H1 (cell line): ENCODE results near the gene SPSB1. TPM values are rescaled to one million over a fixed set of nuclear protein-coding genes. Genes with fewer than 3 reads are reported as not detected.

Experiments used
- CTCF ChIA-PET: fragments of 300-600 bp; sonication (Branson Sonifier 250); formaldehyde crosslinking; loops from one replicate; lab custom pipeline; 2021; ENCODE audit not compliant: partially characterized antibody; lab: Charles Lee
- POLR2A ChIA-PET: fragments of 300-600 bp; sonication (Branson Sonifier 250); formaldehyde crosslinking; loops from one replicate; lab custom pipeline; 2021; ENCODE audit warnings: inconsistent platforms; ENCODE audit not compliant: partially characterized antibody; lab: Charles Lee
- DNase-seq, 2 experiments: peaks; one replicate each; pipeline versions ENCODE4 v3.0.0 to v3.0.0-alpha.2; 2010 to 2022; ENCODE audit warnings: low spot score in 2 of 2, low read depth in 1 of 2, mixed read lengths in 1 of 2
- FAIRE-seq: peaks from 2 replicates; lab custom pipeline; 2011; peaks lifted over from hg19 to GRCh38; lab: Jason Lieb, UNC
- H2AFZ ChIP-seq: 2 replicates; pipeline ENCODE4 v1.8.1; 2012; ENCODE audit warnings: low read length, inconsistent platforms
- H2AK5ac ChIP-seq: 2 replicates; pipeline ENCODE4 v1.6.1; 2013; ENCODE audit warnings: low read depth, low read length
- H2BK120ac ChIP-seq: replicated peaks from 2 replicates; pipeline ENCODE3; 2013; ENCODE audit warnings: low read depth, low read length, inconsistent platforms
- H2BK12ac ChIP-seq: 2 replicates; pipeline ENCODE4 v1.6.1; 2013; ENCODE audit warnings: low read depth, low read length
- H2BK15ac ChIP-seq: 2 replicates; pipeline ENCODE4 v1.6.1; 2013; ENCODE audit warnings: low read length
- H2BK20ac ChIP-seq: 2 replicates; pipeline ENCODE4 v1.6.1; 2013; ENCODE audit warnings: low read length
- H2BK5ac ChIP-seq: 2 replicates; pipeline ENCODE4 v1.6.1; 2013; ENCODE audit warnings: low read depth, low read length
- H3K14ac ChIP-seq: 2 replicates; pipeline ENCODE4 v1.6.1; 2013; ENCODE audit warnings: inconsistent platforms; ENCODE audit not compliant: insufficient read length
- H3K18ac ChIP-seq: 2 replicates; pipeline ENCODE4 v1.6.1; 2013; ENCODE audit warnings: low read length; ENCODE audit errors: extremely low read depth
- H3K23ac ChIP-seq: 2 replicates; pipeline ENCODE4 v1.6.1; 2013; ENCODE audit warnings: inconsistent platforms; ENCODE audit not compliant: insufficient read length
- H3K23me2 ChIP-seq: 2 replicates; pipeline ENCODE4 v1.6.1; 2013; ENCODE audit warnings: low read depth, low read length
- H3K27ac ChIP-seq: 2 replicates; pipeline ENCODE4 v1.6.1; 2011; ENCODE audit warnings: low read depth, low read length, inconsistent platforms
- H3K27me3 ChIP-seq, 4 experiments: replicated peaks in 1 of 4; 1 replicate in 1 of 4; 2 replicates in 3 of 4; pipeline versions ENCODE4 v1.6.1 to v1.8.1; 2011 to 2013; ENCODE audit warnings: low read length in 3 of 4, mild to moderate bottlenecking in 3 of 4, inconsistent platforms in 2 of 4, mixed read lengths in 2 of 4, moderate library complexity in 1 of 4; ENCODE audit not compliant: control insufficient read depth in 3 of 4, insufficient read depth in 3 of 4; ENCODE audit errors: extremely low read depth in 1 of 4
- H3K36me3 ChIP-seq, 4 experiments: 2 replicates each; pipeline versions ENCODE4 v1.6.1 to v1.8.1; 2011 to 2013; ENCODE audit warnings: mild to moderate bottlenecking in 4 of 4, low read length in 3 of 4, moderate library complexity in 2 of 4, control low read depth in 1 of 4, inconsistent platforms in 1 of 4; ENCODE audit not compliant: insufficient read depth in 4 of 4, control insufficient read depth in 2 of 4
- H3K4ac ChIP-seq: replicated peaks from 2 replicates; pipeline ENCODE3; 2013; ENCODE audit warnings: low read length, low read depth, mixed read lengths, inconsistent platforms; ENCODE audit not compliant: insufficient read length
- H3K4me1 ChIP-seq, 4 experiments: replicated peaks in 1 of 4; 1 replicate in 1 of 4; 2 replicates in 3 of 4; pipeline versions ENCODE4 v1.6.1 to v1.8.1; 2011 to 2013; ENCODE audit warnings: low read length in 3 of 4, inconsistent platforms in 2 of 4, mixed read lengths in 1 of 4; ENCODE audit not compliant: insufficient read depth in 4 of 4, control insufficient read depth in 3 of 4
- H3K4me2 ChIP-seq, 2 experiments: 2 replicates each; pipeline versions ENCODE4 v1.6.1 to v1.8.1; 2011 to 2013; ENCODE audit warnings: low read depth in 2 of 2, low read length in 2 of 2, control low read depth in 1 of 2, inconsistent platforms in 1 of 2, mild to moderate bottlenecking in 1 of 2; ENCODE audit not compliant: insufficient read depth in 1 of 2
- H3K4me3 ChIP-seq, 4 experiments: fragments of 200-600, 300-600 bp in 1 of 4; sonication (generic), shearing (Covaris generic), sonication (Bioruptor Twin) in 1 of 4; 2 replicates each; pipeline versions ENCODE4 v1.5.1 to v1.8.1; 2011 to 2016; ENCODE audit warnings: low read length in 4 of 4, low read depth in 3 of 4, control low read depth in 2 of 4, inconsistent platforms in 2 of 4, mild to moderate bottlenecking in 2 of 4, mixed read lengths in 1 of 4, moderate library complexity in 1 of 4; ENCODE audit not compliant: insufficient read depth in 2 of 4; ENCODE audit errors: extremely low read depth in 1 of 4
- H3K56ac ChIP-seq: replicated peaks from 2 replicates; pipeline ENCODE3; 2013; ENCODE audit warnings: low read depth, mild to moderate bottlenecking, mixed read lengths, low read length, inconsistent platforms; ENCODE audit not compliant: insufficient read length
- H3K79me1 ChIP-seq: 2 replicates; pipeline ENCODE4 v1.6.1; 2013; ENCODE audit warnings: low read depth, low read length, control low read depth
- H3K79me2 ChIP-seq, 2 experiments: 2 replicates each; pipeline versions ENCODE4 v1.6.1 to v1.8.1; 2012 to 2013; ENCODE audit warnings: low read length in 2 of 2, mild to moderate bottlenecking in 2 of 2, inconsistent platforms in 1 of 2; ENCODE audit not compliant: insufficient read depth in 2 of 2, control insufficient read depth in 1 of 2
- H3K9ac ChIP-seq, 4 experiments: replicated peaks in 1 of 4; 1 replicate in 1 of 4; 2 replicates in 3 of 4; pipeline versions ENCODE4 v1.6.1 to v1.8.1; 2011 to 2013; ENCODE audit warnings: low read depth in 3 of 4, low read length in 3 of 4, control low read depth in 2 of 4, mild to moderate bottlenecking in 2 of 4, moderate library complexity in 2 of 4, inconsistent platforms in 1 of 4; ENCODE audit errors: extremely low read depth in 1 of 4
- H3K9me3 ChIP-seq, 2 experiments: 2 replicates each; pipeline versions ENCODE4 v1.6.1 to v1.8.1; 2012 to 2013; ENCODE audit warnings: mild to moderate bottlenecking in 2 of 2, moderate library complexity in 2 of 2, control low read depth in 1 of 2, inconsistent platforms in 1 of 2, low read depth in 1 of 2, low read length in 1 of 2, mixed read lengths in 1 of 2; ENCODE audit not compliant: insufficient read depth in 2 of 2
- H4K20me1 ChIP-seq, 2 experiments: replicated peaks in 1 of 2; 2 replicates each; pipeline versions ENCODE3 to v1.8.1; 2011 to 2013; ENCODE audit warnings: inconsistent platforms in 2 of 2, low read length in 2 of 2, mild to moderate bottlenecking in 1 of 2; ENCODE audit not compliant: insufficient read depth in 2 of 2, control insufficient read depth in 1 of 2
- H4K5ac ChIP-seq: 2 replicates; pipeline ENCODE4 v1.6.1; 2013; ENCODE audit warnings: low read length, low read depth, mixed read lengths, inconsistent platforms; ENCODE audit not compliant: insufficient read length
- H4K8ac ChIP-seq: 2 replicates; pipeline ENCODE4 v1.8.0; 2013; ENCODE audit warnings: mild to moderate bottlenecking, moderate library complexity, low read length, inconsistent platforms; ENCODE audit not compliant: insufficient read depth; ENCODE audit errors: extremely low read depth
- H4K91ac ChIP-seq: replicated peaks from 2 replicates; pipeline ENCODE3; 2013; ENCODE audit warnings: low read length, mixed read lengths, inconsistent platforms; ENCODE audit not compliant: insufficient read length
- ASH2L ChIP-seq: fragments of 200-600, 300-600 bp; sonication (generic); IDR thresholded peaks from one replicate; pipeline ENCODE4 v1.7.1; 2017; ENCODE audit warnings: low read length
- CHD2 ChIP-seq: IDR thresholded peaks from 2 replicates; pipeline ENCODE4 v1.6.1; 2012; ENCODE audit warnings: low read length, improper control_type of control experiment
- EGR1 ChIP-seq: IDR thresholded peaks from 2 replicates; pipeline ENCODE4 v1.6.1; 2011; ENCODE audit warnings: low read depth, low read length, borderline replicate concordance
- EP300 ChIP-seq, 2 experiments: IDR thresholded peaks; 1 replicate in 1 of 2; 2 replicates in 1 of 2; pipeline ENCODE4 v1.6.1; 2011 to 2012; ENCODE audit warnings: low read depth in 2 of 2, low read length in 2 of 2, mild to moderate bottlenecking in 2 of 2, borderline replicate concordance in 1 of 2, inconsistent platforms in 1 of 2, moderate library complexity in 1 of 2
- HDAC2 ChIP-seq, 2 experiments: fragments of 300-600 bp in 1 of 2; sonication (generic) in 1 of 2; IDR thresholded peaks; 2 replicates each; pipeline ENCODE4 v1.6.1; 2011 to 2012; ENCODE audit warnings: low read depth in 2 of 2, low read length in 2 of 2, mild to moderate bottlenecking in 2 of 2, moderate library complexity in 2 of 2, borderline replicate concordance in 1 of 2, inconsistent platforms in 1 of 2
- JUN ChIP-seq: IDR thresholded peaks from 2 replicates; pipeline ENCODE4 v1.6.1; 2011; ENCODE audit warnings: low read depth, mild to moderate bottlenecking, improper control_type of control experiment, low read length
- KDM4A ChIP-seq: IDR thresholded peaks from one replicate; pipeline ENCODE4 v1.7.1; 2012; ENCODE audit warnings: low read depth, mild to moderate bottlenecking, moderate library complexity, low read length, inconsistent platforms; ENCODE audit not compliant: severe bottlenecking
- POU5F1 ChIP-seq: IDR thresholded peaks from 2 replicates; pipeline ENCODE4 v1.6.1; 2011; ENCODE audit warnings: low read depth, mild to moderate bottlenecking, low read length, moderate library complexity
- SIN3A ChIP-seq, 2 experiments: IDR thresholded peaks in 1 of 2; conservative IDR thresholded peaks in 1 of 2; 2 replicates each; pipeline ENCODE4 v1.6.1; 2011 to 2012; ENCODE audit warnings: low read length in 2 of 2, improper control_type of control experiment in 1 of 2, low read depth in 1 of 2, mild to moderate bottlenecking in 1 of 2
- SIRT6 ChIP-seq: IDR thresholded peaks from one replicate; pipeline ENCODE4 v1.7.1; 2012; ENCODE audit warnings: low read length, inconsistent platforms
- SP4 ChIP-seq: IDR thresholded peaks from 2 replicates; pipeline ENCODE4 v1.6.1; 2012; ENCODE audit warnings: low read length, inconsistent platforms
- SRF ChIP-seq: IDR thresholded peaks from 2 replicates; pipeline ENCODE4 v1.6.1; 2011; ENCODE audit warnings: mild to moderate bottlenecking, low read depth, low read length, moderate library complexity
- TBP ChIP-seq: IDR thresholded peaks from 2 replicates; pipeline ENCODE4 v1.6.1; 2011; ENCODE audit warnings: low read depth, low read length, improper control_type of control experiment
- TCF12 ChIP-seq: IDR thresholded peaks from 2 replicates; pipeline ENCODE4 v1.6.1; 2011; ENCODE audit warnings: low read depth, mild to moderate bottlenecking, low read length
- WGBS, 2 experiments: shearing (Covaris generic) in 1 of 2; methylation state at CpG; one replicate each; pipeline versions ENCODE4 v1.1.6 to v1.1.7; 2013 to 2015; ENCODE audit warnings: low lambda C conversion rate in 2 of 2, mixed read lengths in 2 of 2, inconsistent platforms in 1 of 2, low coverage in 1 of 2, missing lambda C conversion rate in 1 of 2; ENCODE audit not compliant: insufficient replicate concordance in 2 of 2, insufficient coverage in 1 of 2, insufficient read length in 1 of 2; ENCODE audit errors: extremely low coverage in 1 of 2, missing lambda C conversion rate in 1 of 2; 5-methylcytosine and 5-hydroxymethylcytosine counted together
- polyA plus RNA-seq, 7 experiments: library from polyadenylated mRNA; depleted of rRNA in 3 of 7; stranded (reverse) in 5 of 7; unstranded in 2 of 7; fragments of >200 nt in 5 of 7; fragments of 200-250 nt in 2 of 7; gene quantifications; 1 replicate in 5 of 7; 2 replicates in 1 of 7; 4 replicates in 1 of 7; pipeline versions ENCODE4 v1.2.1 to v1.2.3, GENCODE V29; 2011 to 2013; ENCODE audit warnings: missing spikeins in 2 of 7, mixed read lengths in 2 of 7
- total RNA-seq: library from RNA; stranded (reverse); fragmentation: NEBNext Ultra II Directional; extraction: Animal tissue kit (Norgen Biotek cat#: 25700); gene quantifications from 2 replicates; pipeline ENCODE4 v1.2.1, GENCODE V29; 2021
- TF ChIP-seq, protein P1 (sequence below): IDR thresholded peaks from 2 replicates; pipeline ENCODE4 v1.6.1; 2012; ENCODE audit warnings: inconsistent platforms

SPSB1 gene
- total and polyA plus RNA-seq, 2 of the 8 experiments (the other 6 are each of a cell fraction or from before 2014, with no cell fraction given), result 5.3 to 6.4 TPM

DNA sequence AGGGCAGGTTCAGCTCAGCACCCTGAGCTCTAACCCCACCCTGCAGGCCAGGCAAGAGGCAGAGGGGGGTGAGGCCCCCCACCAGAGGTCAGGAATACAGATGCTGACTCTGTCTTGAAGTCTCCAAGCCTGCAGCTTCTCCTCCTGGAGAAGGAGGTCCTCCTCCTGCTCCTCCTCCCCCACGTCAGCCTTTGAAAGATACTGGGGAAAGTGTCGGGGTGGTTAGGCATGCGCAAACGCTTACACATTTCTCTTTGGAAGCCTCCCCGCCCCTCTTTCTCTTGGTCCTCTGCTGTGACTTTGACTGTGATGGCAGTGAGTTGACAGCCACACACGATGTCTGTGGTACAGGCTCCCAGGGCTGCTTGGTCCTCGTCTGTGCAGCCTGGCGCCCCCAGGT, 65.3 kb downstream of the SPSB1 start:
- no peak overlapping the region for H3K9ac ChIP-seq
- DNase-seq, result no peak
- no peak overlapping the region for H3K14ac ChIP-seq
- H3K4me2 ChIP-seq, result no peak overlapping the region
- no peaks in the 10 kb centered on the region for H3K79me2 ChIP-seq
- no peak overlapping the region for H3K4me3 ChIP-seq
- H3K79me1 ChIP-seq, result peaks cover 2% of the 10 kb centered on the region
- no peak overlapping the region for H3K56ac ChIP-seq
- ChIA-PET POLR2A (no interaction called here), CTCF (no interaction called here)
- H4K5ac ChIP-seq, result no peak overlapping the region
- H2BK15ac ChIP-seq, result no peak overlapping the region
- no peak for FAIRE-seq
- no peaks in the 10 kb centered on the region for H3K27me3 ChIP-seq
- WGBS, 2 experiments, result 90% methylated on average over 7 of the region's 8 CpGs; no CpG with 5 or more reads in 1 of the 2 experiments
- H4K8ac ChIP-seq, result no peak overlapping the region
- peaks cover 2 to 6% of the 10 kb centered on the region in 2 experiments for H4K20me1 ChIP-seq
- H3K36me3 ChIP-seq, result no peaks in the 10 kb centered on the region; a peak in 1 of 8 replicates
- no peak overlapping the region for H2BK20ac ChIP-seq
- H2AFZ ChIP-seq, result no peak overlapping the region
- H3K18ac ChIP-seq, result no peak overlapping the region
- no peak overlapping the region for H3K4ac ChIP-seq
- no peak overlapping the region for H2BK12ac ChIP-seq
- no peak overlapping the region for H3K23ac ChIP-seq
- no peak overlapping the region for H3K27ac ChIP-seq
- no peak overlapping the region for H2BK5ac ChIP-seq
- no peaks in the 10 kb centered on the region for H3K9me3 ChIP-seq
- no peak overlapping the region for H4K91ac ChIP-seq
- H2BK120ac ChIP-seq, result no peak overlapping the region
- H2AK5ac ChIP-seq, result no peak overlapping the region
- peaks cover 6% of the 10 kb centered on the region; the same call in 1 of the 2 replicates for H3K23me2 ChIP-seq
- H3K4me1 ChIP-seq, result peaks cover 0 to 3% (median 2%) of the 10 kb centered on the region in 4 experiments; a peak in 3 of 7 replicates
- no peak for TF ChIP-seq TBP
- no peak for TF ChIP-seq TCF12
- no peak for TF ChIP-seq POU5F1
- no peak for TF ChIP-seq SRF
- TF ChIP-seq JUN, result no peak
- no peak for TF ChIP-seq SP4
- TF ChIP-seq KDM4A, result no peak
- TF ChIP-seq SIRT6, result no peak
- TF ChIP-seq SIN3A (conservative IDR thresholded peaks at IDR 0.05 in 1 of 2, IDR thresholded peaks at IDR 0.05 in 1 of 2; ENCODE audit: low read depth in 1 of 2, low read length in 2 of 2), result no peak
- TF ChIP-seq EGR1, result no peak
- TF ChIP-seq, protein P1, sequence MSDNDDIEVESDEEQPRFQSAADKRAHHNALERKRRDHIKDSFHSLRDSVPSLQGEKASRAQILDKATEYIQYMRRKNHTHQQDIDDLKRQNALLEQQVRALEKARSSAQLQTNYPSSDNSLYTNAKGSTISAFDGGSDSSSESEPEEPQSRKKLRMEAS, result no peak
- TF ChIP-seq EP300 (IDR thresholded peaks at IDR 0.05; ENCODE audit: borderline replicate concordance in 1 of 2, low read depth in 2 of 2, low read length in 2 of 2), result no peak
- TF ChIP-seq CHD2, result no peak
- no peak for TF ChIP-seq ASH2L
- TF ChIP-seq HDAC2 (IDR thresholded peaks at IDR 0.05; ENCODE audit: borderline replicate concordance in 1 of 2, low read depth in 2 of 2, low read length in 2 of 2), result no peak
